Loucy (cell line): Measurements from ENCODE around the gene CCDC93.

Source experiments
- H2AFZ ChIP-seq: fragments of 200-600 bp; sonication (generic); 2 replicates; pipeline ENCODE4 v1.6.0; 2016; ENCODE audit warnings: antibody characterized with exemption, mild to moderate bottlenecking, low read length, moderate library complexity
- H3F3A ChIP-seq: fragments of 200-600 bp; 2 replicates; pipeline ENCODE4 v1.6.0; 2016; ENCODE audit warnings: antibody characterized with exemption, low read depth, mild to moderate bottlenecking
- H3K27me3 ChIP-seq: fragments of 200-600 bp; sonication (generic); 2 replicates; pipeline ENCODE4 v1.6.1; 2014; ENCODE audit warnings: low read length, mild to moderate bottlenecking; ENCODE audit not compliant: insufficient read depth, poor library complexity, severe bottlenecking
- H3K36me3 ChIP-seq: fragments of 200-600 bp; sonication (generic); 2 replicates; pipeline ENCODE4 v1.6.1; 2016; ENCODE audit warnings: low read length; ENCODE audit not compliant: insufficient read depth
- H3K4me1 ChIP-seq: fragments of 200-600 bp; sonication (generic); 2 replicates; pipeline ENCODE4 v1.5.1; 2014; ENCODE audit warnings: low read length, mild to moderate bottlenecking; ENCODE audit not compliant: insufficient read depth, poor library complexity, severe bottlenecking
- H3K4me2 ChIP-seq: fragments of 200-600 bp; sonication (generic); 2 replicates; pipeline ENCODE4 v1.6.0; 2014; ENCODE audit warnings: antibody characterized with exemption, low read length, low read depth, mild to moderate bottlenecking; ENCODE audit not compliant: poor library complexity, severe bottlenecking
- H3K4me3 ChIP-seq: fragments of 200-600 bp; sonication (generic); 2 replicates; pipeline ENCODE4 v1.5.1; 2014; ENCODE audit warnings: low read length, mild to moderate bottlenecking, mixed read lengths; ENCODE audit not compliant: poor library complexity, severe bottlenecking
- H3K79me2 ChIP-seq: fragments of 200-600 bp; sonication (generic); 2 replicates; pipeline ENCODE4 v1.6.1; 2014; ENCODE audit warnings: low read length; ENCODE audit not compliant: insufficient read depth
- H3K9ac ChIP-seq: fragments of 200-600 bp; sonication (generic); 2 replicates; pipeline ENCODE4 v1.6.0; 2014; ENCODE audit warnings: mild to moderate bottlenecking, low read depth, low read length, moderate library complexity; ENCODE audit not compliant: poor library complexity, severe bottlenecking
- H3K9me2 ChIP-seq: fragments of 200-600 bp; sonication (generic); replicated peaks from 2 replicates; pipeline ENCODE4 v1.6.1; 2016; ENCODE audit warnings: low read depth, low read length, mixed read lengths
- H3K9me3 ChIP-seq: fragments of 200-600 bp; sonication (generic); 2 replicates; pipeline ENCODE4 v1.6.1; 2014; ENCODE audit warnings: mild to moderate bottlenecking, antibody characterized with exemption, low read length, low read depth; ENCODE audit not compliant: insufficient read depth
- H4K20me1 ChIP-seq: fragments of 200-600 bp; sonication (generic); 2 replicates; pipeline ENCODE4 v1.6.0; 2014; ENCODE audit warnings: antibody characterized with exemption, low read length, mild to moderate bottlenecking; ENCODE audit not compliant: insufficient read depth, poor library complexity, severe bottlenecking
- EZH2phosphoT487 ChIP-seq: fragments of 200-600 bp; IDR thresholded peaks from 2 replicates; pipeline ENCODE4 v1.6.1; 2018; ENCODE audit warnings: antibody characterized with exemption, mild to moderate bottlenecking, moderate library complexity, borderline replicate concordance
- TF ChIP-seq, protein P1 (sequence below): fragments of 200-600 bp; sonication (generic); conservative IDR thresholded peaks from 2 replicates; pipeline ENCODE4 v1.5.1; 2014; ENCODE audit warnings: mild to moderate bottlenecking, antibody characterized with exemption, low read length

Gene CCDC93

DNA sequence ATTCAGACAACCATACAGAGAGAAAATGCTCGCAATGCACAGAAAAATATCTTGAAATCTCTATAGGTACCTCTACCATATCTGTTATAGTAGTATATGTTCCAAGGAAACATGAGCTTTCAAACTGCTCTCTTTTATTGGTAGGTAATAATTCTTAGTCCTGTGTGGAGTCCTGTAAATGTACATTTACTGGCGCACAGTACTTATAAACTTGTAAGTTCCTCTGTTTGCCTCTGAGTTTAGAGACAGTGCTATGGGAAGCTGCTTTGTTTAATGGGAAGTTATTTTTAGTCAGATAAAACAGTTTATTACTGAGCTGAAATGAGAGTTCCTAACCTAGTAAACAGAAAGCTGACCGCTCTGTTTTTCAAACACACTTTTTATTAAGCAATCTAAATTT, 52.7 kb downstream of the CCDC93 start:
- H3K4me3 ChIP-seq = no peak overlapping the region
- TF ChIP-seq, protein P1, sequence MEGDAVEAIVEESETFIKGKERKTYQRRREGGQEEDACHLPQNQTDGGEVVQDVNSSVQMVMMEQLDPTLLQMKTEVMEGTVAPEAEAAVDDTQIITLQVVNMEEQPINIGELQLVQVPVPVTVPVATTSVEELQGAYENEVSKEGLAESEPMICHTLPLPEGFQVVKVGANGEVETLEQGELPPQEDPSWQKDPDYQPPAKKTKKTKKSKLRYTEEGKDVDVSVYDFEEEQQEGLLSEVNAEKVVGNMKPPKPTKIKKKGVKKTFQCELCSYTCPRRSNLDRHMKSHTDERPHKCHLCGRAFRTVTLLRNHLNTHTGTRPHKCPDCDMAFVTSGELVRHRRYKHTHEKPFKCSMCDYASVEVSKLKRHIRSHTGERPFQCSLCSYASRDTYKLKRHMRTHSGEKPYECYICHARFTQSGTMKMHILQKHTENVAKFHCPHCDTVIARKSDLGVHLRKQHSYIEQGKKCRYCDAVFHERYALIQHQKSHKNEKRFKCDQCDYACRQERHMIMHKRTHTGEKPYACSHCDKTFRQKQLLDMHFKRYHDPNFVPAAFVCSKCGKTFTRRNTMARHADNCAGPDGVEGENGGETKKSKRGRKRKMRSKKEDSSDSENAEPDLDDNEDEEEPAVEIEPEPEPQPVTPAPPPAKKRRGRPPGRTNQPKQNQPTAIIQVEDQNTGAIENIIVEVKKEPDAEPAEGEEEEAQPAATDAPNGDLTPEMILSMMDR = no peak
- TF ChIP-seq EZH2phosphoT487 = no peak
- H3K36me3 ChIP-seq = peaks cover 75% of the 10 kb centered on the region; the same call in 1 of the 2 replicates

DNA sequence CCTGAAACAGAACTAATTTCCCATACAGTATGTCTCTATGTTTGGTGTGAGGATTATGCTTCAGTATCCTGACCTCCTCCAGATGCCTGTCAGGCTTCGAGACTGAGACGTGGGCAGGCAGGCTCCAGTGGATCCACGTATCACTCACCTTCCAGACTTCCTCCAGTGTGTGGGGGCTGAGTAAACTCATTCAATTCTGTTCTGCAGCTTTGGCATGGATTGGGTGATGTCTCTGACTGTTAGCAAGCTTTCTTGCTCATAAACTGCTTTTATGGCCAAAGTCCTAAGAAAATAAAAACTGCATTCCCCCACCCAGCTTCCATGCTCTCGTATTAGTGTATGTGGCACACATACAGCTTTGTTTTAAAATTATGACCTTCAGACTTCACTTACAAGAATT, 53.6 kb downstream of the CCDC93 start:
- no peak overlapping the region for H2AFZ ChIP-seq
- no peaks in the 10 kb centered on the region for H3K4me1 ChIP-seq
- H3K27me3 ChIP-seq = no peaks in the 10 kb centered on the region
- no peaks in the 10 kb centered on the region for H3F3A ChIP-seq
- H3K4me3 ChIP-seq = no peak overlapping the region
- TF ChIP-seq EZH2phosphoT487 = no peak
- TF ChIP-seq, protein P1 = no peak
- no peaks in the 10 kb centered on the region for H3K79me2 ChIP-seq
- H3K9me3 ChIP-seq = no peaks in the 10 kb centered on the region
- H3K36me3 ChIP-seq = peaks cover 78% of the 10 kb centered on the region; the same call in 1 of the 2 replicates
- no peaks in the 10 kb centered on the region for H4K20me1 ChIP-seq
- no peak overlapping the region for H3K9ac ChIP-seq
- H3K4me2 ChIP-seq = no peak overlapping the region
- H3K9me2 ChIP-seq = no peaks in the 10 kb centered on the region

More for the DNA sequence above, 52.7 kb downstream of the CCDC93 start:
- no peaks in the 10 kb centered on the region for H3K27me3 ChIP-seq
- no peaks in the 10 kb centered on the region for H3K9me3 ChIP-seq
- H4K20me1 ChIP-seq = no peaks in the 10 kb centered on the region
- no peak overlapping the region for H3K9ac ChIP-seq
- H3K79me2 ChIP-seq = no peaks in the 10 kb centered on the region
- no peaks in the 10 kb centered on the region for H3F3A ChIP-seq
- no peaks in the 10 kb centered on the region for H3K4me1 ChIP-seq
- H3K9me2 ChIP-seq = no peaks in the 10 kb centered on the region
- no peak overlapping the region for H3K4me2 ChIP-seq
- H2AFZ ChIP-seq = no peak overlapping the region

DNA sequence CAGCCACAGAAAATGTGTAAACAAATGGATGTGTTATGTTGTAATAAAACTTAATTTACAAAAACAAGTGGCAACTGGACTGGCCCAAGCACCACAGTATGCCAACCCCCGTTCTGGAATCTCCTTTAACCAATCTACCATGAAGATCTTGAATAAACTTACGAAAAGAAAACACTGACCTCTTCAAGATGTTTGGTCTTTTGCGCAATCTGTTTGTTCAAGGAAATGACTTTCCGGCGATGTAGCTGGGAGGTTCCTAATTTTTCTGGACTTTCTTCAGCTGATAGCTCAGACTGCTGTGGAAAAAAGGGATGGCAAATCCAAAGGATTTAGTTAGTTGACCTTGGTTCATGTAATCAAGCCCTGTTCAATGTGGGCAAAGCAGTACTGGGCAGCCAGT, 55.7 kb downstream of the CCDC93 start:
- H2AFZ ChIP-seq = no peak overlapping the region
- TF ChIP-seq EZH2phosphoT487 = no peak
- TF ChIP-seq, protein P1 = no peak
- peaks cover 84% of the 10 kb centered on the region; the same call in 1 of the 2 replicates for H3K36me3 ChIP-seq
- no peak overlapping the region for H3K9ac ChIP-seq
- no peaks in the 10 kb centered on the region for H3K9me3 ChIP-seq
- H3K4me1 ChIP-seq = no peaks in the 10 kb centered on the region
- H3K79me2 ChIP-seq = no peaks in the 10 kb centered on the region
- no peaks in the 10 kb centered on the region for H3K9me2 ChIP-seq
- no peaks in the 10 kb centered on the region for H4K20me1 ChIP-seq
- H3K27me3 ChIP-seq = no peaks in the 10 kb centered on the region
- H3F3A ChIP-seq = no peaks in the 10 kb centered on the region
- H3K4me3 ChIP-seq = no peak overlapping the region
- H3K4me2 ChIP-seq = no peak overlapping the region
